ENCODE results near the gene STK17A. TPM values are rescaled to one million over a fixed set of nuclear protein-coding genes. Genes with fewer than 3 reads are reported as not detected.
A peak's percentile ranks its signal among the peaks of the same experiment; 100 is the strongest.
"Not testable (repeated sequence)": the region's sequence is repeated elsewhere in the genome, so short reads cannot be mapped to it uniquely, and the experiment has no call there.

Gene STK17A
- total RNA-seq, 2 experiments from 2014 or later: 43.2 to 50.9 TPM

- ChIA-PET POLR2A (interaction anchor here (0.6 kb wide), 1 partner anchor 9 kb away, joined by 4 read pairs; no protein-coding TSS in a partner anchor), CTCF (interaction anchor here (0.6 to 3.5 kb wide), 6 partner anchors 10 to 807 kb away, joined by 3 to 49 read pairs (median 3); partner anchors contain the start of gene STK17A)
- intact Hi-C loops (cut with DNase I, micrococcal nuclease): no loop called here
- Mint-ChIP-seq H3K27me3 (peaks cover 2% of the 10 kb centered on the region), H3K9me3 (ENCODE audit: low read depth) (no peaks in the 10 kb centered on the region), H3K27ac (no peak overlapping the region), H3K36me3 (ENCODE audit: low read depth) (no peaks in the 10 kb centered on the region), H3K4me1 (peaks cover 22% of the 10 kb centered on the region), H3K4me3 (no peak overlapping the region)
- peak; percentile 50 for ATAC-seq
- no peak for DNase-seq
Measured at GRCh38 chr7:43570688-43571365, 12.1 kb upstream of the STK17A start.

GRCh38 chr7:43572516-43573049, 10.3 kb upstream of the STK17A start:
- H3K36me3 Mint-ChIP-seq (ENCODE audit: low read depth): no peaks in the 10 kb centered on the region
- H3K27ac Mint-ChIP-seq: no peak overlapping the region
- peak; percentile 91 for ATAC-seq

GRCh38 chr7:43573832-43574231, 9.1 kb upstream of the STK17A start:
- intact Hi-C loops (cut with DNase I, micrococcal nuclease); H3K4me3 Mint-ChIP-seq; H3K27ac Mint-ChIP-seq; DNase-seq; H3K27me3 Mint-ChIP-seq; ATAC-seq; H3K36me3 Mint-ChIP-seq (ENCODE audit: low read depth); H3K9me3 Mint-ChIP-seq (ENCODE audit: low read depth): not testable (repeated sequence)
- CTCF ChIA-PET: interaction anchor here (0.9 to 3.5 kb wide), 7 partner anchors 8 to 264 kb away, joined by 3 to 49 read pairs (median 6); partner anchors contain the start of gene STK17A
- POLR2A ChIA-PET: interaction anchor here (0.6 kb wide), 1 partner anchor 257 kb away, joined by 3 read pairs; no protein-coding TSS in a partner anchor
- peaks cover 27% of the 10 kb centered on the region for H3K4me1 Mint-ChIP-seq

More at GRCh38 chr7:43572516-43573049, 10.3 kb upstream of the STK17A start:
- ChIA-PET CTCF (interaction anchor here (0.6 to 3.5 kb wide), 16 partner anchors 8 to 272 kb away, joined by 3 to 49 read pairs (median 4); partner anchors contain the start of gene STK17A), POLR2A (interaction anchor here (1.0 to 1.4 kb wide), 3 partner anchors 10 to 150 kb away, joined by 3 to 6 read pairs (median 3); partner anchors contain the start of gene STK17A)
- intact Hi-C loops (cut with DNase I, micrococcal nuclease): no loop called here
- peaks cover 24% of the 10 kb centered on the region for H3K4me1 Mint-ChIP-seq
- DNase-seq: peak; percentile 65
- H3K4me3 Mint-ChIP-seq: no peak overlapping the region
- H3K27me3 Mint-ChIP-seq: peaks cover 2% of the 10 kb centered on the region
- H3K9me3 Mint-ChIP-seq (ENCODE audit: low read depth): no peaks in the 10 kb centered on the region

- H3K4me1 Mint-ChIP-seq: peaks cover 22% of the 10 kb centered on the region
- ChIA-PET CTCF (interaction anchor here (0.9 to 1.8 kb wide), 5 partner anchors 9 to 264 kb away, joined by 3 to 10 read pairs (median 4); no protein-coding TSS in a partner anchor), POLR2A (no interaction called here)
- intact Hi-C loops (cut with DNase I, micrococcal nuclease): no loop called here
- H3K27ac Mint-ChIP-seq: no peak overlapping the region
- DNase-seq: no peak
- H3K9me3 Mint-ChIP-seq (ENCODE audit: low read depth): no peaks in the 10 kb centered on the region
- H3K4me3 Mint-ChIP-seq: no peak overlapping the region
- H3K27me3 Mint-ChIP-seq: no peaks in the 10 kb centered on the region
- no peak for ATAC-seq
- no peaks in the 10 kb centered on the region for H3K36me3 Mint-ChIP-seq (ENCODE audit: low read depth)
Measured at GRCh38 chr7:43575506-43575905, 7.4 kb upstream of the STK17A start.

- Mint-ChIP-seq H3K4me1 (peaks cover 16% of the 10 kb centered on the region), H3K4me3 (no peak overlapping the region), H3K9me3 (ENCODE audit: low read depth) (no peaks in the 10 kb centered on the region), H3K27ac (no peak overlapping the region), H3K36me3 (ENCODE audit: low read depth) (no peaks in the 10 kb centered on the region), H3K27me3 (peaks cover under 1% of the 10 kb centered on the region)
- DNase-seq: no peak
- ChIA-PET CTCF (interaction anchor here (1.8 kb wide), 1 partner anchor 124 kb away, joined by 10 read pairs; no protein-coding TSS in a partner anchor), POLR2A (no interaction called here)
- intact Hi-C loops (cut with DNase I, micrococcal nuclease): no loop called here
- ATAC-seq: no peak
Measured at GRCh38 chr7:43576241-43576640, 6.7 kb upstream of the STK17A start.

- Mint-ChIP-seq H3K36me3 (ENCODE audit: low read depth) (no peaks in the 10 kb centered on the region), H3K27ac (no peak overlapping the region), H3K4me1 (peaks cover 16% of the 10 kb centered on the region), H3K4me3 (no peak overlapping the region), H3K9me3 (ENCODE audit: low read depth) (no peaks in the 10 kb centered on the region), H3K27me3 (peaks cover 6% of the 10 kb centered on the region)
- no peak for ATAC-seq
- POLR2A ChIA-PET: no interaction called here
- CTCF ChIA-PET: interaction anchor here (0.6 to 3.2 kb wide), 4 partner anchors 72 to 221 kb away, joined by 3 to 19 read pairs (median 4); no protein-coding TSS in a partner anchor
- intact Hi-C loops (cut with DNase I, micrococcal nuclease): no loop called here
- DNase-seq: no peak
Measured at GRCh38 chr7:43577485-43577951, 5.4 kb upstream of the STK17A start.

- Mint-ChIP-seq H3K4me1 (peaks cover 33% of the 10 kb centered on the region), H3K4me3 (peak overlapping the region; percentile 99), H3K36me3 (ENCODE audit: low read depth) (peaks cover 21% of the 10 kb centered on the region), H3K27me3 (peaks cover 6% of the 10 kb centered on the region), H3K9me3 (ENCODE audit: low read depth) (no peaks in the 10 kb centered on the region), H3K27ac (peak overlapping the region; percentile 97)
- POLR2A ChIA-PET: interaction anchor here (0.8 to 6.4 kb wide), 14 partner anchors 11 to 251 kb away, joined by 3 to 66 read pairs (median 4); partner anchors contain the start of gene COA1
- intact Hi-C loops (cut with DNase I, micrococcal nuclease): loop anchor here (1.0 to 5.0 kb wide), 7 partner anchors 75 to 651 kb away; partner anchors contain the start of genes COA1 (in 2 of the 2), MRPL32 (in 1 of the 2), PSMA2 (in 1 of the 2) and UBE2D4 (in 1 of the 2)
- peak; percentile 20 for ATAC-seq
- CTCF ChIA-PET: interaction anchor here (0.6 to 13.3 kb wide), 64 partner anchors 7 to 540 kb away, joined by 3 to 381 read pairs (median 6); partner anchors contain the start of genes COA1, MRPS24 and POLD2
- peak; percentile 80 for DNase-seq
Measured at GRCh38 chr7:43583424-43584194, 701 bp downstream of the STK17A start.

GRCh38 chr7:43584195-43584586, 1.3 kb downstream of the STK17A start:
- peak; percentile 14 for ATAC-seq

GRCh38 chr7:43584733-43585132, 1.8 kb downstream of the STK17A start:
- H3K4me3 Mint-ChIP-seq: peak overlapping the region; percentile 99
- H3K27me3 Mint-ChIP-seq; ATAC-seq; H3K9me3 Mint-ChIP-seq (ENCODE audit: low read depth): not testable (repeated sequence)
- CTCF ChIA-PET: interaction anchor here (0.5 to 13.3 kb wide), 13 partner anchors 10 to 252 kb away, joined by 3 to 381 read pairs (median 4); no protein-coding TSS in a partner anchor
- DNase-seq: peak; percentile 39
- POLR2A ChIA-PET: interaction anchor here (0.6 to 6.4 kb wide), 9 partner anchors 24 to 1032 kb away, joined by 3 to 66 read pairs (median 4); no protein-coding TSS in a partner anchor
- peak overlapping the region; percentile 97 for H3K27ac Mint-ChIP-seq
- peaks cover 21% of the 10 kb centered on the region for H3K36me3 Mint-ChIP-seq (ENCODE audit: low read depth)
- intact Hi-C loops (cut with DNase I, micrococcal nuclease): loop anchor here in 1 of 2 experiments (5.0 kb wide), 1 partner anchor 343 kb away; the partner anchor contains the start of gene UBE2D4
- peaks cover 44% of the 10 kb centered on the region for H3K4me1 Mint-ChIP-seq

More at GRCh38 chr7:43584195-43584586, 1.3 kb downstream of the STK17A start:
- peak overlapping the region; percentile 99 for H3K4me3 Mint-ChIP-seq
- no peaks in the 10 kb centered on the region for H3K9me3 Mint-ChIP-seq (ENCODE audit: low read depth)
- H3K36me3 Mint-ChIP-seq (ENCODE audit: low read depth): peaks cover 21% of the 10 kb centered on the region
- peak overlapping the region; percentile 97 for H3K27ac Mint-ChIP-seq
- ChIA-PET POLR2A (interaction anchor here (0.6 to 6.4 kb wide), 5 partner anchors 25 to 71 kb away, joined by 3 to 66 read pairs (median 3); no protein-coding TSS in a partner anchor), CTCF (interaction anchor here (1.3 to 13.3 kb wide), 8 partner anchors 9 to 152 kb away, joined by 3 to 381 read pairs (median 6); no protein-coding TSS in a partner anchor)
- H3K4me1 Mint-ChIP-seq: peaks cover 39% of the 10 kb centered on the region
- peaks cover 6% of the 10 kb centered on the region for H3K27me3 Mint-ChIP-seq
- intact Hi-C loops (cut with DNase I, micrococcal nuclease): loop anchor here in 1 of 2 experiments (5.0 kb wide), 1 partner anchor 343 kb away; the partner anchor contains the start of gene UBE2D4
- peak; percentile 63 for DNase-seq

GRCh38 chr7:43585562-43585961, 2.7 kb downstream of the STK17A start:
- intact Hi-C loops (cut with DNase I, micrococcal nuclease): no loop called here
- H3K36me3 Mint-ChIP-seq (ENCODE audit: low read depth): peaks cover 25% of the 10 kb centered on the region

More at GRCh38 chr7:43585562-43585961, 2.7 kb downstream of the STK17A start:
- Mint-ChIP-seq H3K27ac (peak overlapping the region; percentile 97), H3K27me3 (peaks cover 6% of the 10 kb centered on the region), H3K9me3 (ENCODE audit: low read depth) (no peaks in the 10 kb centered on the region), H3K4me1 (peaks cover 51% of the 10 kb centered on the region), H3K4me3 (peak overlapping the region; percentile 99)
- DNase-seq (no peak), ATAC-seq (no peak)
- ChIA-PET POLR2A (interaction anchor here (0.7 to 6.4 kb wide), 5 partner anchors 26 to 1031 kb away, joined by 3 to 66 read pairs (median 6); no protein-coding TSS in a partner anchor), CTCF (interaction anchor here (0.5 to 13.3 kb wide), 12 partner anchors 10 to 251 kb away, joined by 3 to 381 read pairs (median 3); no protein-coding TSS in a partner anchor)
